HepG2 (cell line): ENCODE data around the gene TMCC1. TPM values are rescaled to one million over a fixed set of nuclear protein-coding genes. Genes with fewer than 3 reads are reported as not detected.

ENCODE experiments used
- CENPX ChIP-seq: sonication (generic); formaldehyde crosslinking; IDR thresholded peaks from 2 replicates; pipeline ENCODE4 v1.9.0; 2021; ENCODE audit warnings: mild to moderate bottlenecking, missing genetic modification reagents, moderate library complexity
- DNMT3B ChIP-seq: conservative IDR thresholded peaks from 2 replicates; pipeline ENCODE4 v1.6.1; 2016; ENCODE audit warnings: missing biosample characterization, control low read depth
- DZIP1 ChIP-seq: sonication (generic); formaldehyde crosslinking; IDR thresholded peaks from 2 replicates; pipeline ENCODE4 v1.5.0; 2020; ENCODE audit warnings: mild to moderate bottlenecking, missing genetic modification reagents
- E2F5 ChIP-seq: sonication (generic); formaldehyde crosslinking; conservative IDR thresholded peaks from 2 replicates; pipeline ENCODE4 v1.4.0; 2020; ENCODE audit warnings: missing genetic modification reagents
- HOXD1 ChIP-seq: sonication (generic); formaldehyde crosslinking; IDR thresholded peaks from 2 replicates; pipeline ENCODE4 v1.5.0; 2020; ENCODE audit warnings: missing genetic modification reagents
- IKZF1 ChIP-seq: fragments of 450-650 bp; IDR thresholded peaks from 2 replicates; pipeline ENCODE4 v1.7.1; 2016
- KDM1A ChIP-seq: IDR thresholded peaks from 2 replicates; pipeline ENCODE4 v1.6.1; 2016; ENCODE audit warnings: missing compliant biosample characterization
- KMT2B ChIP-seq: IDR thresholded peaks from 2 replicates; pipeline ENCODE4 v1.6.1; 2016; ENCODE audit warnings: missing genetic modification reagents, missing compliant biosample characterization
- NFKB2 ChIP-seq: sonication (generic); formaldehyde crosslinking; IDR thresholded peaks from 2 replicates; pipeline ENCODE4 v1.4.0; 2020; ENCODE audit warnings: missing genetic modification reagents, borderline replicate concordance
- NR2C2 ChIP-seq: sonication (generic); formaldehyde crosslinking; IDR thresholded peaks from 2 replicates; pipeline ENCODE4 v1.4.0; 2020; ENCODE audit warnings: missing genetic modification reagents, mild to moderate bottlenecking, moderate library complexity, borderline replicate concordance
- NRL ChIP-seq: sonication (generic); formaldehyde crosslinking; IDR thresholded peaks from 2 replicates; pipeline ENCODE4 v1.5.0; 2020; ENCODE audit warnings: missing genetic modification reagents, mild to moderate bottlenecking, moderate library complexity, borderline replicate concordance
- POLR2AphosphoS2 ChIP-seq: IDR thresholded peaks from 2 replicates; pipeline ENCODE4 v1.6.1; 2011; ENCODE audit warnings: low read depth, low read length, improper control_type of control experiment
- SIN3A ChIP-seq: IDR thresholded peaks from 2 replicates; pipeline ENCODE4 v1.6.1; 2011; ENCODE audit warnings: low read depth, mild to moderate bottlenecking, control low read depth, low read length, borderline replicate concordance
- SNAPC4 ChIP-seq: sonication (generic); formaldehyde crosslinking; IDR thresholded peaks from 2 replicates; pipeline ENCODE4 v1.4.0; 2020; ENCODE audit warnings: mild to moderate bottlenecking, missing genetic modification reagents
- TEF ChIP-seq: sonication (generic); formaldehyde crosslinking; IDR thresholded peaks from 2 replicates; pipeline ENCODE4 v1.5.0; 2020; ENCODE audit warnings: missing genetic modification reagents
- ZBTB49 ChIP-seq: sonication (generic); formaldehyde crosslinking; IDR thresholded peaks from 2 replicates; pipeline ENCODE4 v1.4.0; 2020; ENCODE audit warnings: missing genetic modification reagents, borderline replicate concordance
- ZNF777 ChIP-seq: sonication (generic); formaldehyde crosslinking; IDR thresholded peaks from 2 replicates; pipeline ENCODE4 v1.4.0; 2020; ENCODE audit warnings: missing genetic modification reagents
- polyA plus RNA-seq, 8 experiments: library from polyadenylated mRNA; depleted of rRNA in 3 of 8; stranded (reverse) in 7 of 8; unstranded in 1 of 8; fragments of >200 nt; fragmentation: Illumina TruSeq in 4 of 8; extraction: Trizol in 4 of 8; gene quantifications; 2 replicates each; pipeline versions ENCODE4 v1.2.1 to v1.2.3, GENCODE V29; 2011 to 2016; ENCODE audit warnings: low read depth in 4 of 8, missing spikeins in 1 of 8, mixed read lengths in 1 of 8; ENCODE audit not compliant: insufficient read depth in 1 of 8
- total RNA-seq, 5 experiments: library from RNA; depleted of rRNA; stranded (reverse); fragments of >200 nt; fragmentation: Illumina TruSeq; extraction: Trizol; gene quantifications; 2 replicates each; pipeline ENCODE4 v1.2.3, GENCODE V29; 2016; ENCODE audit warnings: low read depth in 1 of 5

TMCC1 gene
- total and polyA plus RNA-seq, 2 of the 13 experiments (the other 11 are each of a cell fraction or from before 2014, with no cell fraction given): 12.1 to 264 TPM

- TF ChIP-seq ZBTB49 (CRISPR knock-in tag) (no peak), SIN3A (no peak), SNAPC4 (CRISPR knock-in tag) (no peak), NRL (CRISPR knock-in tag) (no peak), E2F5 (CRISPR knock-in tag) (no peak), DNMT3B (CRISPR knock-in tag) (no peak), IKZF1 (no peak), CENPX (no peak), DZIP1 (CRISPR knock-in tag) (no peak), KMT2B (CRISPR knock-in tag) (no peak), TEF (CRISPR knock-in tag) (no peak), NFKB2 (CRISPR knock-in tag) (no peak), NR2C2 (no peak), ZNF777 (no peak), POLR2AphosphoS2 (no peak), HOXD1 (CRISPR knock-in tag) (no peak), KDM1A (CRISPR knock-in tag) (peak; percentile 84)
These were observed 269.9 kb downstream of the TMCC1 start (continued) for GRCh38 chr3:129623447-129624118.
